ENCODE measurements around the gene INPP5F.

GRCh38 chr10:119872860-119873681, 147.2 kb downstream of the INPP5F start:
- TF ChIP-seq CTCF (IDR thresholded peaks at IDR 0.05): no peak
- TF ChIP-seq EZH2 (IDR thresholded peaks at IDR 0.05; ENCODE audit: borderline replicate concordance, insufficient read depth, low read depth, low read length, poor library complexity, severe bottlenecking): no peak

All from B cell (primary cell).